Loucy (cell line): Measurements from ENCODE around the gene MLLT10.

ENCODE experiments used
- H2AFZ ChIP-seq: fragments of 200-600 bp; sonication (generic); 2 replicates; pipeline ENCODE4 v1.6.0; 2016; ENCODE audit warnings: antibody characterized with exemption, mild to moderate bottlenecking, low read length, moderate library complexity
- H3F3A ChIP-seq: fragments of 200-600 bp; 2 replicates; pipeline ENCODE4 v1.6.0; 2016; ENCODE audit warnings: antibody characterized with exemption, low read depth, mild to moderate bottlenecking
- H3K27me3 ChIP-seq: fragments of 200-600 bp; sonication (generic); 2 replicates; pipeline ENCODE4 v1.6.1; 2014; ENCODE audit warnings: low read length, mild to moderate bottlenecking; ENCODE audit not compliant: insufficient read depth, poor library complexity, severe bottlenecking
- H3K36me3 ChIP-seq: fragments of 200-600 bp; sonication (generic); 2 replicates; pipeline ENCODE4 v1.6.1; 2016; ENCODE audit warnings: low read length; ENCODE audit not compliant: insufficient read depth
- H3K4me1 ChIP-seq: fragments of 200-600 bp; sonication (generic); 2 replicates; pipeline ENCODE4 v1.5.1; 2014; ENCODE audit warnings: low read length, mild to moderate bottlenecking; ENCODE audit not compliant: insufficient read depth, poor library complexity, severe bottlenecking
- H3K4me2 ChIP-seq: fragments of 200-600 bp; sonication (generic); 2 replicates; pipeline ENCODE4 v1.6.0; 2014; ENCODE audit warnings: antibody characterized with exemption, low read length, low read depth, mild to moderate bottlenecking; ENCODE audit not compliant: poor library complexity, severe bottlenecking
- H3K4me3 ChIP-seq: fragments of 200-600 bp; sonication (generic); 2 replicates; pipeline ENCODE4 v1.5.1; 2014; ENCODE audit warnings: low read length, mild to moderate bottlenecking, mixed read lengths; ENCODE audit not compliant: poor library complexity, severe bottlenecking
- H3K79me2 ChIP-seq: fragments of 200-600 bp; sonication (generic); 2 replicates; pipeline ENCODE4 v1.6.1; 2014; ENCODE audit warnings: low read length; ENCODE audit not compliant: insufficient read depth
- H3K9ac ChIP-seq: fragments of 200-600 bp; sonication (generic); 2 replicates; pipeline ENCODE4 v1.6.0; 2014; ENCODE audit warnings: mild to moderate bottlenecking, low read depth, low read length, moderate library complexity; ENCODE audit not compliant: poor library complexity, severe bottlenecking
- H3K9me2 ChIP-seq: fragments of 200-600 bp; sonication (generic); replicated peaks from 2 replicates; pipeline ENCODE4 v1.6.1; 2016; ENCODE audit warnings: low read depth, low read length, mixed read lengths
- H3K9me3 ChIP-seq: fragments of 200-600 bp; sonication (generic); 2 replicates; pipeline ENCODE4 v1.6.1; 2014; ENCODE audit warnings: mild to moderate bottlenecking, antibody characterized with exemption, low read length, low read depth; ENCODE audit not compliant: insufficient read depth
- H4K20me1 ChIP-seq: fragments of 200-600 bp; sonication (generic); 2 replicates; pipeline ENCODE4 v1.6.0; 2014; ENCODE audit warnings: antibody characterized with exemption, low read length, mild to moderate bottlenecking; ENCODE audit not compliant: insufficient read depth, poor library complexity, severe bottlenecking
- EZH2phosphoT487 ChIP-seq: fragments of 200-600 bp; IDR thresholded peaks from 2 replicates; pipeline ENCODE4 v1.6.1; 2018; ENCODE audit warnings: antibody characterized with exemption, mild to moderate bottlenecking, moderate library complexity, borderline replicate concordance
- TF ChIP-seq, protein P1 (sequence below): fragments of 200-600 bp; sonication (generic); conservative IDR thresholded peaks from 2 replicates; pipeline ENCODE4 v1.5.1; 2014; ENCODE audit warnings: mild to moderate bottlenecking, antibody characterized with exemption, low read length

MLLT10 gene

DNA sequence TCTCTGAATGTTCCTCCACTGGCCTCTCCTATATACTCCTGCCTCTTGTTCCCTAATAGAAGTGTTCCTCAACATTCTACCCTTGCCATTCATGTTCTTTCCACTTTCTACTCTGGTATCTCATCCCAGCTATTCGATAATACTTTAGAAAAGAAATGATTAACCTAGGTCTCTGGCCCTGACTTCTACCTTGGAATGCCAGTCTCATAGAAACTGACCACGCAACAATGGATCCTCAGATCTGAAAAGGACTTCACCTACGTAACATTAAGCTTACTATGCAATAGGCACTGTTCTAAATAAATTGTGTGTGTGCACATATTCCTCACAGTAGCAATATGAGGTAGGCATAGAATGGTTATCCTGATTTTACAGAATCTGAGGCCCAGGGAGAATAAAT lies 235.0 kb downstream of the MLLT10 start:
- H3K4me1 ChIP-seq = no peaks in the 10 kb centered on the region
- H3K4me2 ChIP-seq = no peak overlapping the region
- H3K27me3 ChIP-seq = no peaks in the 10 kb centered on the region
- H3F3A ChIP-seq = no peaks in the 10 kb centered on the region
- H3K9me3 ChIP-seq = no peaks in the 10 kb centered on the region; the same call in 1 of the 2 replicates
- H3K9me2 ChIP-seq = no peaks in the 10 kb centered on the region
- no peaks in the 10 kb centered on the region for H4K20me1 ChIP-seq
- no peak for TF ChIP-seq EZH2phosphoT487
- TF ChIP-seq, protein P1, sequence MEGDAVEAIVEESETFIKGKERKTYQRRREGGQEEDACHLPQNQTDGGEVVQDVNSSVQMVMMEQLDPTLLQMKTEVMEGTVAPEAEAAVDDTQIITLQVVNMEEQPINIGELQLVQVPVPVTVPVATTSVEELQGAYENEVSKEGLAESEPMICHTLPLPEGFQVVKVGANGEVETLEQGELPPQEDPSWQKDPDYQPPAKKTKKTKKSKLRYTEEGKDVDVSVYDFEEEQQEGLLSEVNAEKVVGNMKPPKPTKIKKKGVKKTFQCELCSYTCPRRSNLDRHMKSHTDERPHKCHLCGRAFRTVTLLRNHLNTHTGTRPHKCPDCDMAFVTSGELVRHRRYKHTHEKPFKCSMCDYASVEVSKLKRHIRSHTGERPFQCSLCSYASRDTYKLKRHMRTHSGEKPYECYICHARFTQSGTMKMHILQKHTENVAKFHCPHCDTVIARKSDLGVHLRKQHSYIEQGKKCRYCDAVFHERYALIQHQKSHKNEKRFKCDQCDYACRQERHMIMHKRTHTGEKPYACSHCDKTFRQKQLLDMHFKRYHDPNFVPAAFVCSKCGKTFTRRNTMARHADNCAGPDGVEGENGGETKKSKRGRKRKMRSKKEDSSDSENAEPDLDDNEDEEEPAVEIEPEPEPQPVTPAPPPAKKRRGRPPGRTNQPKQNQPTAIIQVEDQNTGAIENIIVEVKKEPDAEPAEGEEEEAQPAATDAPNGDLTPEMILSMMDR = no peak
- no peak overlapping the region for H3K4me3 ChIP-seq
- H3K36me3 ChIP-seq = peaks cover 18% of the 10 kb centered on the region
- H2AFZ ChIP-seq = no peak overlapping the region
- no peaks in the 10 kb centered on the region for H3K79me2 ChIP-seq
- no peak overlapping the region for H3K9ac ChIP-seq

DNA sequence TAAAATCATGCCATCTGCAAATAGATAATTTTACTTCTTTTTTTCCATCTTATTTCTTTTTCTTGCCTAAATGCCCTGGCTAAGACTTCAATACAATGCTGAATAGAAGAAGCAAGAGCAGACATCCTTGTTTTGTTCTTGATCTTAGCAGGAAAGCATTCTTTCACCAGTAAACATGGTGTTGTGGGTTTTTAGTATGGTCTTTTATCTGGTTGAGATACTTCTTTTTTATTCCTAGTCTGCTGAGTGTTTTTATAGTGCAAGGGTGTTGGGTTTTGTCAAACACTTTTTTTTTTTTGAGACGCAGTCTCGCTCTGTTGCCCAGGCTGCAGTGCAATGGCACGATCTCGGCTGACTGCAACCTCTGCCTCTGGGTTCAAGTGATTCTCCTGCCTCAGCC lies 237.2 kb downstream of the MLLT10 start:
- H3K27me3 ChIP-seq = no peaks in the 10 kb centered on the region
- no peaks in the 10 kb centered on the region for H4K20me1 ChIP-seq
- H3K4me3 ChIP-seq = no peak overlapping the region
- TF ChIP-seq, protein P1 = no peak
- TF ChIP-seq EZH2phosphoT487 = no peak
- H3K9ac ChIP-seq = no peak overlapping the region
- no peak overlapping the region for H2AFZ ChIP-seq
- no peaks in the 10 kb centered on the region for H3K9me2 ChIP-seq
- H3K4me1 ChIP-seq = no peaks in the 10 kb centered on the region
- H3K4me2 ChIP-seq = no peak overlapping the region
- no peaks in the 10 kb centered on the region for H3K79me2 ChIP-seq
- no peaks in the 10 kb centered on the region for H3F3A ChIP-seq
- no peaks in the 10 kb centered on the region; the same call in 1 of the 2 replicates for H3K9me3 ChIP-seq
- peaks cover 18% of the 10 kb centered on the region for H3K36me3 ChIP-seq

DNA sequence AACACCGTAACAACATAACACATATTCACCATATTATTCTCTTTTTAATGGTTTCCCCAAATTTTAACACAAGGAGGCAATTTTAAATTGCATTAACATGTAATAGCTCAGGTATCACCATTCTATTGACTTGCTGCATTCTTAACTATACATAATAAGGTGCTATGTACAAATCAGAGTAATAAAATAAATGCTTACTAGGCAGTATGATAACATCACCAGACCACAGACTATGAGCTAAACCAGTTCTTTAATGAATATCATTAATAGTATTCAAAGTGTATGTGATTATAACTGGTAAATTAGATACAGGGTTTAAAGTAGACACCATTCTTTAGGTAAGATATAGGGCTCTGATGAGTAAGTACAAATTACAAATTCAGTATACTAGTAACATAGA lies 242.9 kb downstream of the MLLT10 start:
- Histone ChIP-seq H4K20me1 (no peaks in the 10 kb centered on the region), H3K79me2 (no peaks in the 10 kb centered on the region), H3K9me2 (no peaks in the 10 kb centered on the region), H3K27me3 (no peaks in the 10 kb centered on the region), H3K4me2 (no peak overlapping the region), H3K9me3 (no peaks in the 10 kb centered on the region; the same call in 1 of the 2 replicates), H3F3A (no peaks in the 10 kb centered on the region), H2AFZ (no peak overlapping the region), H3K9ac (no peak overlapping the region), H3K4me3 (no peak overlapping the region), H3K36me3 (peaks cover 17% of the 10 kb centered on the region), H3K4me1 (peaks cover 3% of the 10 kb centered on the region)
- TF ChIP-seq EZH2phosphoT487 = no peak
- TF ChIP-seq, protein P1 = no peak
